GM18498 (cell line): ENCODE measurements around the gene PTCH2.
"Not testable (repeated sequence)": the region's sequence is repeated elsewhere in the genome, so short reads cannot be mapped to it uniquely, and the experiment has no call there.

Experiments used
- ATAC-seq: cut with Tn5 transposase; IDR thresholded peaks from one replicate; pipeline ENCODE4 v1.9.1; 2021; ENCODE audit warnings: mild to moderate bottlenecking, moderate library complexity; ENCODE audit not compliant: unreplicated experiment

The PTCH2 gene

DNA sequence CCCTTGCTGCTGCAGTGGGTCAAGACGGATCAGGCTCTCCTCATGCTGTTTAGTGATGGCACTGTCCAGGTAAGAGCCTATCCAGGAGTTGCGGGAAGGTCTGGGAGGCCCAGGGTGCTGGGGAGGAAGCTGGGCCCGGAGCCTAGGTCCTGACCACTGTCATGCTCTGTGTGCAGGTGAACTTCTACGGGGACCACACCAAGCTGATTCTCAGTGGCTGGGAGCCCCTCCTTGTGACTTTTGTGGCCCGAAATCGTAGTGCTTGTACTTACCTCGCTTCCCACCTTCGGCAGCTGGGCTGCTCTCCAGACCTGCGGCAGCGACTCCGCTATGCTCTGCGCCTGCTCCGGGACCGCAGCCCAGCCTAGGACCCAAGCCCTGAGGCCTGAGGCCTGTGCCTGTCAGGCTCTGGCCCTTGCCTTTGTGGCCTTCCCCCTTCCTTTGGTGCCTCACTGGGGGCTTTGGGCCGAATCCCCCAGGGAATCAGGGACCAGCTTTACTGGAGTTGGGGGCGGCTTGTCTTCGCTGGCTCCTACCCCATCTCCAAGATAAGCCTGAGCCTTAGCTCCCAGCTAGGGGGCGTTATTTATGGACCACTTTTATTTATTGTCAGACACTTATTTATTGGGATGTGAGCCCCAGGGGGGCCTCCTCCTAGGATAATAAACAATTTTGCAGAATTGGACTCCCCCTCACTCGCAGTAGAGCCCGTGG, 37.6 kb downstream of the PTCH2 start:
- ATAC-seq = no peak

DNA sequence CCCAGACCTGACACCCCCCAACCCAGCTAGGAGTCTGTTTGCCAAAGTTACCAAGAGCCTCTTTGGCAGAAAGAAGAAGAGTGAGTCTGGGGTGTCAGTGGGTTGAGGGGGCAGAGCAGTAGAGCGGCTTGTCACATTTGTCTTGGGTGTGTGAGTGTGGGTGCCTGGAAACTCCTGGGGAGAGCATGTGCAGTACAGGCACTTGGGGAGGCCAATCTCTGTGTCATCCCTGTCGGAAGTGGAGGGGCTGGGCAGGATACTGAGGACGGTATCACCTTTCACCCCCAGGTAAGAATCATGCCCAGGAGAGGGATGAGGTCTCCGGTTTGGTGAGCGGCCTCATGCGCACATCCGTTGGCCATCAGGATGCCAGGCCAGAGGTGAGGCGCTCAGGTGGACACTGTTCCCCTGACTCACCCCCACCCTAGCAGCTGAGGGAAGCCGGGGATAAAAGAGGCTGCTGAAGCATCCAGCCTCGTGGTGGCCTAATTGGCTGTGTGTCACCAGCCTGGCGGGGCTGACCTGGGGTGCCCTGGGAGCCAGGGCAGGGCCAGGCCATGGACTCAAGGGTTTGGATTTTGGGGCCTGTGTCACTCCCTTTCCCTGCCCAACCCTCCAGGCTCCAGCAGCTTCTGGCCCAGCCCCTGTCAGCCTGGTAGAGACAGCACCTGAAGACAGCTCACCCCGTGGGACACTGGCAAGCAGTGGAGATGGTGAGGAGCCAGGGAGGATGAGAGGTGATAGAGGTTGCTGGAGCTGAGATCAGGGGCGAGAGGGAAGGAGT, 39.5 kb downstream of the PTCH2 start:
- ATAC-seq = no peak

DNA sequence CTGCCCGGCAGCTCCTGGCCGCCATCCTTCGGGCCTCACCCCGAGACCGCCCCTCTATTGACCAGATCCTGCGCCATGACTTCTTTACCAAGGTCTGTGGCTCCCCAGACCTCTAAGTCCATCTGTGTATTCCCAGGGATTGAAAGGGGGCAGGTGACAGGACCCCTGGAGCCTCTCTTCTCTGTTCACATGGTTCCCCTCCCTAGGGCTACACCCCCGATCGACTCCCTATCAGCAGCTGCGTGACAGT, 40.1 kb downstream of the PTCH2 start:
- no peak for ATAC-seq

DNA sequence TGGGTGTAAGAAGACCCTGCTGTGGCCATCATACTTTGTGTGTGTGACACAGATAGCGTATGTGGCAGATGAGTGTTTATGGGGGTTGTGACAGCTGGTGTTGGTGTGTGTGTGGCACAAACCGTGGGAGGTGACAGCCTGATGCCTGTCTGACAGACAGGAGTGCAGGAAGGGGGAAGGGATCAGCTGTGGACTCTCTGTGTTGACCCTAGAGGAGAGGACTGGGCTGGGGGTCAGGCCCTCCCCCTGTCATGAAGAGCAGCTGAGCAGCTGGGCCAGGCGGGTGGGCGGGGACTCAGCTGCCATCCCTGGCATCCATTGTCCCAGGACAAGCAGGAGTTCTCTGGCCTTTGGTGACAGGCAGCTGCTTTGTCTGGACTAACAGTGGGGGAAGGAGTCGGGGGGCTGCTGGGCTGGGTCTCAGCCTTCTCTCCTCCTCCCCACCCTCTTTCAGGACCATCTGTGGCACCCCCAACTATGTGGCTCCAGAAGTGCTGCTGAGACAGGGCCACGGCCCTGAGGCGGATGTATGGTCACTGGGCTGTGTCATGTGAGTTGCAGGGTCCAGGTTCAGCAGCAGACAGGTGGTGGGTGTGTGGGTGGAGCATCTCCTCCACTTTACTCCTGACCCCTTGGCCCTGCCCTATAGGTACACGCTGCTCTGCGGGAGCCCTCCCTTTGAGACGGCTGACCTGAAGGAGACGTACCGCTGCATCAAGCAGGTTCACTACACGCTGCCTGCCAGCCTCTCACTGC, 40.6 kb downstream of the PTCH2 start:
- ATAC-seq = no peak

DNA sequence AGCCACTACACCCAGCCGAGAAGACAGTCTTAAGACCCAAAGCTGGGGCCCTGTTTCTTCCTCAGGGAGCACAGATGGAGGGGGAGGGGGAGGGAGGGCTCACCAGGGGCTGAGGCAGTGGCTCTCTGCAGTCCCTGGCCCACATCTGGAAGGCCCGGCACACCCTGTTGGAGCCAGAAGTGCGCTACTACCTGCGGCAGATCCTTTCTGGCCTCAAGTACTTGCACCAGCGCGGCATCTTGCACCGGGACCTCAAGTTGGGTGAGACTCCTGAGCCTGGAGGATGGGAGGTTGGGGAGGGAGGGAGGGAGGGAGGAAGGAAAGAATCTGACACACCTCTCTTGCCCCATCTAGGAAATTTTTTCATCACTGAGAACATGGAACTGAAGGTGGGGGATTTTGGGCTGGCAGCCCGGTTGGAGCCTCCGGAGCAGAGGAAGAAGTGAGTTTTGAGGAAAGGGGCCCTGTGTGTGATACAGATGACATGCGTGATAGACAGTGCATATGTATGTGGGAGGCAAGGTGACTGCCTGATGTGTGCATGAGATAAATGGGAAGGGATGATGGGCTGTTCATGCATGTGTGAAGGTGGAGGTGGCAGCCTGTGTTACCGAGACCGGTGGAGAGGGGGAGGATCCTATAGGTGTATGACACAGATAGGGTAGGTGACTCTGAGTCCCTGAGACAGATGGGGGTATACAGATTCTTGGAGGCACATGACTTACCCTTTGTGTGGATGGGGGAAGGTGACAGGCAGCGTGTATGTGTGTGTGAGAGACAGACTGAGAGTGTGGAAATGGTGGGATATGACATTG, 41.4 kb downstream of the PTCH2 start:
- ATAC-seq = no peak

DNA sequence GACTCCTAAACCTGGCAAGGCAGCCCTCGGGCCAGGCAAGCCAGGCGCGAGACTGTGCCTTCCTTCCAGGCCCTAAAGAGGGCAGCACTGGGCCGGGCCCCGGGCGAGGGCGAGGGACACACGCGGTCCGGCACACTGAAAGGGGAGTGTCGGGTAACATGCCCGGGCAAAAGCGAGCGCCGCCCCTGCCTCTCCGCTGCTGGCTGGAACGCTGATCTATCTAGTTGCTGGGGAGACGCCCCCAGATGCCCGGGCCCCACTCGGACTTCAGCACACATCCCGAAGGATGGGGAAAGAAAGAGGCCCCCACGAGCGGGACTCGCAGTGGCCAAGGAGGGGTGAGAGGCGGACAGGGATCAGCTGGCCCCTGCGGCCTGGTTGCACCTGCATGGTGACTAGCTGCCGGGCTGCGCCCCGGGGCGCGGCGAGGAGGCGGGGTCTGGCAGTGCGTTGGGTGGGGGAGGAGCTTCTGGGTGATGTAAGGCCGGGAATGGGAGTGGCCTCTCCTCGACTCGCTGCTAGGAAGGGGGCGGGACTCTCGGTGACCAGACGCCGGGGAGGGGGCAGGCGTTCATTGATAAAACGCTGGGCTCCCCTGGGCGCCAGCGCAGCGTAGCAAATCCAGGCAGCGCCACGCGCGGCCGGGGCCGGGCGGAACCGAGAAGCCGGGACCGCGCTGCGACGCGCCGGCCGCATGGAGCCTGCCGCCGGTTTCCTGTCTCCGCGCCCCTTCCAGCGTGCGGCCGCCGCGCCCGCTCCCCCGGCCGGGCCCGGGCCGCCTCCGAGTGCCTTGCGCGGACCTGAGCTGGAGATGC, 43.1 kb downstream of the PTCH2 start, which contains the start of gene PLK3:
Gene PLK3 (plus strand): TSS at position 608 of the 815 bp plus-strand sequence. CDS start 87 bp downstream, at position 695.
- peak; percentile 85 for ATAC-seq

DNA sequence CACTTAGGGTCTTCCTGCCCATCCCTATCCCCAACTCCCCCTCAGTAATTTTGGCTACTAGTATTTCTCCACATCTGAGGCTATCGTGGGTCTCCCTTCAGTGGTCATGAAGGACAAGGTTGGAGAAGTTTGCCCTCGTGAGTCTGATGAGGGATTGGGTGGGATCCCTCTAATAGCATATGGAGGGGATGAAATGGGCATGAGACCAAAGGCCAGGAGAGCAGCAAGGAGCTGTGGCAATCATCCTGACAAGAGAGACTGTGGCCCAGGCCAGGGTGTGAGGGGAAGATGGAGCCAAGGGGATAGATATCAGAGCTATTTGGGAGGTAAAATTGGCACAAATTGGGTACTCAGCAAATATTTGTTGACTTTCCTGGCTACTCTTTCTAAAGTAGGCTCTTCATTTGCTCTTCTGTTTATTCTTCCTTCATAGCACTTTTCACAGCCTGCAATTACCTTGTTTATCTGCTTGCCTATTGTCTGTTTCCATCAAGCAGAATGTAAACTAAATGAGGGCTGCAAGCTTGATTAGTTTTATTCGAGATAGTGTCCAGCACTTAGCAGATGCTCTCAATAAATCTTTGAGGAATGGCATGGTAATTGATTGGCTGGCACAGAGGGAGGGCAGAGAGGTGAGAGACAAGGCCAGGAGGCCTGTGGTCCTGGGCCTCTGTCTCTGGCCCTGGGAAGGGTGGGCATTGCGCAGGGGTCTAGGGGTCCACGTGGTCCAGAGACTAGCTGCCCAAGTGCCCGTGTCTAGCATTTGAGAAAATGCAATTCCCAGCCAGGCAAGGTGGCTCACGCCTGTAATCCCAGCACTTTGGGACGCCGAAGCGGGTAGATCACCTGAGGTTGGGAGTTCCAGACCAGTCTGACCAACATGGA, 44.3 kb downstream of the PTCH2 start:
- no peak for ATAC-seq

DNA sequence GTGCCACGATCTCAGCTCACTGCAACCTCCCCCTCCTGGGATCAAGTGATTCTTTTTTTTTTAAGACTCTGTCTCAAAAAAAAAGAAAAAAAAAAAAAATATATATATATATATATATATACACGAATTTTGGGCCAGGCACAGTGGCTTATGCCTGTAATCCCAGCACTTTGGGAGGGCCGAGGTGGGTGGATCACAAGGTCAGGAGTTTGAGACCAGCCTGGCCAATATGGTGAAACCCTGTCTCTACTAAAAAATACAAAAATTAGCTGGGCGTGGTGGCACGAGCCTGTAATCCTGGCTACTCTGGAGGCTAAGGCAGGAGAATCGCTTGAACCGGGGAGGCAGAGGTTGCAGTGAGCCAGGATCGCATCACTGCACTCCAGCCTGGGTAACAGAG, 45.2 kb downstream of the PTCH2 start:
- not testable (repeated sequence) for ATAC-seq

DNA sequence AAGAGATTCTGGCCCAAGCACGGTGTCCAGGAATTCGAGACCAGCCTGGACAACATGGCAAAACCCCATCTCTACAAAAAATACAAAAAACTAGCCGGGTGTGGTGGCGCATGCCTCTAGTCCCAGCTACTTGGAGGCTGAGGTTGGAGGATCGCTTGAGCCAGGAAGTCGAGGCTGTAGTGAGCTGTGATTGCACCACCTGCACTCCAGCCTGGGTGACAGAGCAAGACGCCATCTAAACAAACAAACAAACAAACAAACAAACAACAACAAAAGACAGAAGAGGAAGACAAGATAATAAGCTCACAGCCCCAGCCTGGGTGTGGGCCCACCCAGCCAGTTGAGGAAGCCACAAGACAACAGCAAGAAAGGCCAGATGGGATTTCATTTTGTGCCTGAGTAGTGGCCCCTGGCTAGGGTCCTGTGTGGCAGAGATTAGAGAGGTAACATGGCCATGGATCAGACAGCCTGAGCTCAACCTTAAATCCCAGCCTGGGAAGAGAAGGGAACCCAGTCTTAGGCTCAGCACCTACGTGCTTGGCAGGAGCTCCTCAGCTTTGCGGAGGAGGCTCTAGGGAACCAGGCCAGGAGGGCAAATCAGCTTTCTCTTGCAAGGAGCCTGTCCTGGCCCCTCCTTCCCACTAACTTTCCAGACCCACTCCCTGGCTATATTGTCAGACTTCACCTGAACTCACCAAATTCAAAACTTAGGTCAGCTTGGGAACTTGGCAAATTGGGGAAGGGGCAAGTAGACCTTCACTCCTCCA, 50.1 kb downstream of the PTCH2 start:
- no peak for ATAC-seq

DNA sequence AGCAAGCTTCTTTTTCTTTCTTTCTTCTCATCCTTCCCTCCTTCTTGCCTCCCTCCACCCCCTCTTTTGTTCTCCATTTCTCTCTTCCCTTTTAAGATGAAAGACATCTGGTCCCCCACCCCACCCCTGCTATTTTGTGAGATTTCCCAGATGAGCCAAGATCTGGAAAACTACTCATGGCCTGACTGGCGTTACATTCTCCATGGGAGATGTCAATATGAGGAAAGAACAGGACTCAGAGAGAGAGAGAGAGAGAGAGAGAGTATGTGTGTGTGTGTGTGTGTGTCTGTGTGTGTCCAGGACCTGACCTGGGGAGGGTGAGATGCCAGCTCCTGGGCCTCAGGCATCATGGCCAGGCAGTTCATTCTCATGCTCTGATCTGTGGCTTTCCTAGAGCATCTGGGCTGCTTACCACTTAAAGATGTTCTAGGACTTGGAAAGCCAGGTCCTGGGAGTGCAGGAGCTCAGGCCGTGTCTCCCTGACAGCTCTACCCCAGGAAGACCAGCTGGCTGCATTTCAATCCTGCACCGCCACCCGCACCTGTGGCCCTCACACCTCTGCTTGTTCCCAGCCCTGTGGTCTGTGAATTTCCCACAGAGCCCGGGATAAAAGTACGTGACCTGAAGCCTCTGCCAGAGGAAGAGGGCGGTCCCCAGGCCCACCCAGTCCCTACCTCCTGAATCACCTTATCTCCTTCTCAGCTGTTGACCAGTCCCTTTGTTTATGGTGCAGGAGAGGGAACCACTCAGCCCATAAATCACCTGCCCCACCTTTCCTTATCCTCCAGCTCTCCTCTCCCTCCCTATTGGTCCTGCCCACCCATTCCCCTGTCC, 51.9 kb downstream of the PTCH2 start:
- no peak for ATAC-seq

DNA sequence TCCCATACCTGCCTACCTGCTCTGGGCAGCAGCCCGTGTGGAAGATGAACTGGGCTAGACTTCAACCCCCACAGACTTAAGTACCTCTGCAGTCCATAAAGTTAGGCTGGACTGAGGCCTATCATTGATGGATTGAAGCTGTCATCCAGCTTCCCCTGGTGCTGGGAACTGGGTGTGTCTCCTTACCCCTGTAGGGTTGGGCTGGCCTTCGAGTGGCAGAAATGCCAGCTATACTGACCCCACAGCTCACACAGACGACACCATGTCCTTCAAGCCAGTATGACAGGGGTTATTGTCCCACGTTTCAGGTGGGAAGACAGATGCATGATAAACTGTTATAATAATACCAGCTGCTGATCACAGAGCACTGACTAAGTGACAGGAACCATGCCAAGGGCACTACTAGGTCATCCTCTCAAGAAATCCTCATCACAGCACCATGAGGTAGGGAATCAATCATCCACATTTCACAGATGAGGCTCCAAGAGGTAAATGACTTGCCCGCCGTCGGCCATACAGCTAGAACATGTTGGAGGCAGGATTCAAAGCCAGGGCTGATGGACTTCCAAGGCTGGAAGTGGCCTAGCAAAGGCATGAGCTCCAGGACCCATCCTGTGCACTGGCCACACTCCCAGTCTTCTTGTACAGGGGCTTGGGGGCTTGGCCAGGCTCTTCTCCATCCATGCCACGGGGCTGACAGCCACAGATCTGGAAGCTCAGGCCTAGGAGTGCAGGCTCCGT, 54.8 kb downstream of the PTCH2 start, which contains the start of gene BEST4:
Gene BEST4 (minus strand): TSS at position 51 of the 741 bp plus-strand sequence. CDS start 465 bp downstream, outside the sequence.
- ATAC-seq = no peak

DNA sequence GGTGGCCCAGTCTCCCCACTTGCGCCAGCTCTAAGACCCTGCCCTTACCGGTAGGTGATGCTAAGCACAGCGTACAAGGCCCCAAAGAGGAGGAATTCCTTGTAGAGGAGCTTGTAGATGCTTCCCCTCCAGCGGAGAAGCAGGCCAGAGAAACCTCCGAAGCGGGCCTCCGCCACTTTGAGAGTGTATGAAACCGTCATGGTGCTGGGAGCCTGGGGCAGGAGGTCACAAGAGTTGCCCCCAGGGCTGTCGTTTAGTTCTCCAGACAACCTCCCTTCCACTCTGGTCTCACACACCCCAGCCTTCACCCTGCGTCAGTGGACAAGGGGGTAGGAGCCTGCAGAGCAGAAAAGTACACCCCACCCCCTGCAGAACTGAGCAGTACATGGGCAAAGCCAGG, 55.5 kb downstream of the PTCH2 start:
- ATAC-seq = no peak

DNA sequence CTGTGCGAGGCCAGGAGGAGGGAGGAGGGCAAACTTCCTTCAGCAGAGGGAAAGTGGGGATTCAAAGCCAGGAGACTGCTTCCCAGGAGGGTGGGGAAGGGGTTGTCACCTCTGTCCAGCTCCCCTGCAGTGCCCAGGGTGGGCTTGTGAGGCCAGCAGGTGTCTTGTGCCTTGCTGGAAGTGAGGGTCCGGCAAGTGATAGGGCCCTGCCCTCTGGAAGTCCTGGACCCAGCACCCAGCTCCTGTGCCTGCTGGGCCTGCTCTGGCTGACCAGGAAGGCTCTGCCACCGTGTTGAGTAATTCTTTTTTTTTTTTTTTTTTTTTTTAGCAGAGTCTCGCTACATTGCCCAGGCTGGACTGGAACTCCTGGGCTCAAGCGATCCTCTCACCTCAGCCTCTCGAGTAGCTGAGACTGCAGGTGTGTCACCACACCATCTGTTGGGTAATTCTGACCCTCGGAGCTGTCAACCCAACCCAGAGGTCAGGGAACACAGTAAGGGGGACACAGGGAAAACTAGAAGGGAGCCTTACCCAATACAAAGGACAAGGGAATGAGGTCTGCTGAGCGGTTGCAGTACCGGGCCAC, 56.1 kb downstream of the PTCH2 start:
- no peak for ATAC-seq

DNA sequence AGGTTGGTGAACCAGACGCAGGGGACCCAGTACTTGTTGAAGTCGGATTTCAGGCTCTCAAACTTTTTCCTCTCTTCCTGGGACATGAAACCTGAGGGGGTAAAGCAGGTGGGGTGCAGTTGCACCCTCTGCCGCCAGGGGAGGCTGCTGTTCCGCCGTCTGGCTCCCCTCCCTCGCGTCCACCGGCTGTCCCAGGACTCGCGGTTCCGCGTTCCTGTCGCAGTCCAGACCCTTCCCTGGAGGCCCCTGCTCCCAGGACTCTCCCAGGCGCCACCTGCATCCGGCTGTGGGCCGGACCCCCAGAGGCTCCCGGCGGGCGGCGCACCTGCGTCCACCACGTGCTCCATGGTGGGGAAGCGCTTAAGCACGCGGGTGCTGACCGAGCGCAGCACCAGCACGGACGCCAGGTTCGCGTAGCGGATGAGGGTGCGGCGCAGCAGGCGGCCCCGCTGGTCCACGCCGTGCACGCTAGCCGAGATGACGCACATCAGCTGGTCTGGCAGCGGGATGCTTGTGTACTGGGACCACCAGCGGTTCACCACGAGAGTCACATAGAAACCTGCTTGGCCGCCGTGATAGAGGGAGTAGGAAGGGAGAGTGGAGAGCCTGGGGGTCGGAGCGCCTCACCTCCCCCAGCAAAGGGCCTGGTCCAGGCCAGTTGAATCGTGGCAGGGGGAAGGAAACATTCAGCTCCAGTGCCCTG, 56.8 kb downstream of the PTCH2 start:
- ATAC-seq = peak; percentile 55

DNA sequence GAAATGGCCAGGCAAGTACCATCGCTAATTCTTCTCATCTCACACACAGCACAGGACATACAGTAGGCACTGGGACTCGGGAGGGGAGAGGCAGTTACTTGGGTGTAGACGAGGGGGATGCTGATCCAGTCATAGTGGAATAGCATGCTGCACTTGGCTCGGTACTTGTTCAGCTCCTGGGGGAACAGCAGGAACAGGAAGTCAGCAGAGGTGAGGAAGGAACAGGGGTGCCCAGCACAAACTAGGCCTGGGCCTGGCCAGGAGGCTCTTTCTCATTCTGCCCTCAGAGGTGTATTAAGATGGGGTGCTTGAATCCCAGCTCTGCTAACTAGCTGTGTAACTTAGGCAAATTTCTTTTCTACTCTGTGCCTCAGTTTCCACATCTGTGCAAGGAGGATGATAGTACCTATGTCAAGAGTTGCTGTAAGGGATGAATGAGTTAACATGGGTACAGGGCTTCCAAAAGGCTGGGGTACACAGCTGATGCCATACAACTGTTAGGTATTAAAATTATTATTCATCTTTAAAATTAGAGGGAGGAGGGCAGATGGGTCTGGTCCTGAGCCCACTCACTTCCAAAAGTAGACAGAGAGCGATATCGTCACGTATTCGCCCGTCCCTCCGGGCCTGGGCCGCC, 57.4 kb downstream of the PTCH2 start:
- no peak for ATAC-seq
